GM21529 (cell line): ENCODE data around the gene FBXO46.
A peak's percentile ranks its signal among the peaks of the same experiment; 100 is the strongest.

Experiments used
- ATAC-seq: cut with Tn5 transposase; IDR thresholded peaks from one replicate; pipeline ENCODE4 v1.9.1; 2021; ENCODE audit not compliant: unreplicated experiment

The FBXO46 gene

DNA sequence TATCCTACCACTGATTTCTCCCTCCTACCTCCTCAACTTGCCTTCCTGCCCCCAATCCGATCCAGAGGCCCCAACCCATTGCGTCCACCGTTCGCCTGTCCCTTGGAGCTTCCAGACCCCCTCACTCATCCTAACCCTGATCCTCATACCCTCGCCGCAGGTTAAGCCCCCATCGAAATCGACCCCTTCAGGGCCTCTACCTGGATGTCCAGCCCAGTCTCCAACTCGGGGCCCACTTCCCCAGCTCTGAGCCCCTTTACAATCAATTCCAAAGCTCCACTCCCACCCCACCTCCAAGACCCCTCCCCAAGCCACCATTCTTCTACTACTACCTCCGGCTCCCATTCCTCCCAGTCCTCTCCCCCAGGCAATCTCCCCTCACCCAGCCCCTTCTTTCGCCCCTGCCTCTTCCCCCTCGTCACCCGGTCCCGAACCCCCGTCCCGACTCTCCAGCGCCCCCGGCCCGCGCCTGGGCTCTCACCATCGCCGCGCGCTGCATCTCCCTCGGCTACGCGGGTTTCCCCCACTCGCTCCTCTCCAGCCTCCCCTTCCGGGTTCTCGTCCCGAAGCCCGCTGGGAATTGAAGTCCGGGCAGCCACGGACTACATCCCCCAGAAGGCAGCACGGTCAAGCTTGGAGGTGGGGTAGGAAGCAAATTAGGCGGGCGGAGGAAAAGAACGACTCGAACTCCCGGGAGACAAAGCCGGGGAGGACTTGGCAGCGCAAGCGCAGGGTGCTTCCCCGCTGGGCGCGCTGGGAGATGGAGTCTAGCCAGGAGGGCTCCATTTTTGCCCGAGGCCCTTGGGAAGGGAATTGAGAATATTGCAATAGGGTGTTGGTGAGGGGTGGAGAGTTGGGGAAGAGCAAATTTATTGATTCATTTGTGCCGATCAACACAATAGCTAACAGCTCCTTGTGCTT, at the start of gene FBXO46:
FBXO46 (minus strand) TSS at position 529 of the 921 bp plus-strand sequence. CDS start 17,401 bp downstream, outside the sequence.
- ATAC-seq, result peak; percentile 95

- ATAC-seq, result no peak
Observed at GRCh38 chr19:45780146-45780447, 49.4 kb upstream of the FBXO46 start.

GRCh38 chr19:45779231-45780145, 48.8 kb upstream of the FBXO46 start:
- ATAC-seq, result no peak

DNA sequence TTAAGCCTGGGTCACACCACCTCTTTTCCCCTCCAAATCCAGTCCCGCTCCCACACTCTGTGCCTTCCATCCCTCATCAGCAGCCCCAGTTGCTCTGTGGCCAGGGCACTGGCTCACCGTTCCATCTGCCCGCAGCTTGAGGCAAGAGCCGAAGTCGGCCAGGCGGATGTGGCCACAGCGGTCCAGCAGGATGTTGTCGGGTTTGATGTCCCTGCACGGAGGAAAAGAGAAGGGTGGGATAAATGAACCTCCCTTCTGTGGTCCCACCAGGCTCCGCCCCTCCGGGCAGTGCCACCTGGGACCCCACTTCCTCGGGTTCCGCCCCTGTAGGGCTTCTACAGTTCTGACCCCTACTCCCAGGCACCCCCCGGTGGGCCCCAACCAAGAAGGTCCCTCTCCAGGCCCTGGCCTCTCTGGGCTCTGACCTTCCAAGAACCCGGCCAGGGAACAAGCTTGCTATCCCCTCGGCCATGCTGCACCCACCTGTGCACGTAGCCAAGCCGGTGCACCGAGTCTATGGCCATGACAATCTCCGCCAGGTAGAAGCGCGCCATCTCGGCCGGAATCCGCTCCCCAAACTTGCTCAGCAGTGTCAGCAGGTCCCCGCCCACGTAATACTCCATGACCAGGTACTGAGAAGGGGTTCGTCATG, 47.4 kb upstream of the FBXO46 start:
- no peak for ATAC-seq

DNA sequence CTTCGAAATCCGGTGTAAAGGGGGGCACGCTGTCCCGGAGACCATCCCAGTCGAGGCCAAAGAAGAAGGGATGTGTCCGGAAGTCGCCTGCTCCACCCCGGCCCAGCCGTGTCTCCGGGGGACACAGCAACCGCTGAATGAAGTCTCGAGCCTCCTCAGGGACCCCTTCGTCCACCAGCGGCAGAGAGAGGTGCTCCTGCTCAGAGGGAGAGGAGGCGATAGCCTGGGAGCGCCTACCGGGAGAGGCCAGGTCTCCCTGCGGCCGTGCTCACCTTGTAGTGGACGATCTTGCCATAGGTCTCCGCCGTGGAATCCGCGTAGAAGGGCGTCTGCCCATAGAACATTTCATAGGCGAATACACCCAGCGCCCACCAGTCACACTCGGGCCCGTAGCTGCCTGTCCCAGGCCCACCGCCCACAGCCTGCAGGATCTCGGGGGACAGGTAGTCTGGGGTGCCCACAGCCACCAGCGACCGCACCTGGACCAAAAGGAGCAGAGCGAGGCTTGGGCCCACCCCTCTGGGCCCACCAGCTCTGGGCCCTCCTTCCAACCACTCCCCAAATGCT, 46.8 kb upstream of the FBXO46 start:
- ATAC-seq, result no peak

DNA sequence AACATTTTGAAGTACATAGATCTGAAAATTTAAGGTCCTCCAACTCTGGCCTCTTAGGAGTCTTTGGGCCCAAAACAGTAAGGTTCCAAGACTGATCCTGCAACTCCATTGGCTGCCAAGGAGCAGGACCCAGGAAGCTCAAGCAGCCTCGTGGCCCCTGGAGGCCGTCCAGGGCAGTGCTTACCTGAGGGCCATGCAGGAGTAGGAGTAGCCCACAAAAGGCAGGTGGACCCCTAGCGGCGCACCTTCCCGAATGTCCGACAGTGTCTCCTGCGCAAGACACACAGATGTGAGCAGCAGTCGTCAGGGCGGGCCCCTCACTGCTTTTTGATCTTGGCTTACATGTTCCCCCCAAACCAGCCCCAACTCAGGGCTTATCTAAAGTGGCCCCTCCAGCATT, 44.1 kb upstream of the FBXO46 start:
- ATAC-seq, result no peak

GRCh38 chr19:45773384-45773783, 42.7 kb upstream of the FBXO46 start:
- no peak for ATAC-seq

DNA sequence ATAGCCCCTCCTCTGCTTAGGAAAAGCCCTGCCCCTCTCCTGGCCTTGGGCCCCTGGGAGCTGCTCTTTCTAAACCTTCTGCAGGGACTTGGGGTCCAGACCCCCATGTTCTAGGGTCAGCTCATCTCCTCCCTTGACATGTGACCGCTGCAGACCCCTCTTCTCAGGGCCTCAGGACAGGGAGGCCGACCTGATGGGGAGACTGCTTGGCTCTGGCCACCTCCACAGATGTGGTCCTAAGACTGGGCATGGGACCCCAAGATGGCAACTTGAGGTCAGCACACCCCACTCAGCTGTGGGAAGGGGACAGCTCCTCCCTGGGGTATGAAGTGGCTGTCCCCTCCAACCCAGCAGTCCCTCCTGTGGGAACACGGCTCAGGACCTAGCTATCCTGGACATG, 42.2 kb upstream of the FBXO46 start:
- ATAC-seq, result no peak

DNA sequence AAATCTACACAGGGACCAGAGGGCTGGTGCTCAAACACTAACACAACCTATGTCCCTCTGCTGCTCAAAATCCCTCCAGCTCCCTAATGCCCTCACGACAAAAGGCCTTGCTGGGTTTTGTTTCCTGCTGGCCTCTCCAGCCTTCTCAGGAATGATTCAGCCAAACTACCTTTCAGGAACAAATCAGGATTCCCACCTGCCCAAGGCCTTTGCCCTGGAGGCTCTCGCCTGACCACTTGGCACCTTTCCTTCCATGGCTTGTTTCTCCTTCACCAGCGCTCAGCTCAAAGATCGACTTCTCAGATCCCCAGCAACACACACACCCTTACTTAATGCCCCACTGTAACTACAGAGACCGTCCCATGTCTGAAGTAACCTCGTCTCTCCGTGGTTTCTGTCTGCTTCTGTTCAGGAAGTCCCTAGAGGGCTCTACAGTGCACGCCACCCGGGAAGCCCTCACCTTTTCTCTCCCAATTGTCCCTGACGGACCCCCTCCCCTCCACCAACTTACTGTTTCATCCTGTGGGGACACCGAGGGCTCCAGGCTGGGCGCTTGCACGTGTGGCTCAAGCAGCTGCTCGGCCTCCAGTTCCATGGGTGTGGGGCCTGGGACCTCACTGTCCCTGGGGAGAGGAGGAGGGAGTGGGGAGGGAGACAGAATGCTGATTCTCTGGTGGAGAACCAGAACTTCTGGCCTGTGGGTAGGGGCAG, 41.6 kb upstream of the FBXO46 start:
- no peak for ATAC-seq

GRCh38 chr19:45771311-45771933, 40.7 kb upstream of the FBXO46 start:
- no peak for ATAC-seq

DNA sequence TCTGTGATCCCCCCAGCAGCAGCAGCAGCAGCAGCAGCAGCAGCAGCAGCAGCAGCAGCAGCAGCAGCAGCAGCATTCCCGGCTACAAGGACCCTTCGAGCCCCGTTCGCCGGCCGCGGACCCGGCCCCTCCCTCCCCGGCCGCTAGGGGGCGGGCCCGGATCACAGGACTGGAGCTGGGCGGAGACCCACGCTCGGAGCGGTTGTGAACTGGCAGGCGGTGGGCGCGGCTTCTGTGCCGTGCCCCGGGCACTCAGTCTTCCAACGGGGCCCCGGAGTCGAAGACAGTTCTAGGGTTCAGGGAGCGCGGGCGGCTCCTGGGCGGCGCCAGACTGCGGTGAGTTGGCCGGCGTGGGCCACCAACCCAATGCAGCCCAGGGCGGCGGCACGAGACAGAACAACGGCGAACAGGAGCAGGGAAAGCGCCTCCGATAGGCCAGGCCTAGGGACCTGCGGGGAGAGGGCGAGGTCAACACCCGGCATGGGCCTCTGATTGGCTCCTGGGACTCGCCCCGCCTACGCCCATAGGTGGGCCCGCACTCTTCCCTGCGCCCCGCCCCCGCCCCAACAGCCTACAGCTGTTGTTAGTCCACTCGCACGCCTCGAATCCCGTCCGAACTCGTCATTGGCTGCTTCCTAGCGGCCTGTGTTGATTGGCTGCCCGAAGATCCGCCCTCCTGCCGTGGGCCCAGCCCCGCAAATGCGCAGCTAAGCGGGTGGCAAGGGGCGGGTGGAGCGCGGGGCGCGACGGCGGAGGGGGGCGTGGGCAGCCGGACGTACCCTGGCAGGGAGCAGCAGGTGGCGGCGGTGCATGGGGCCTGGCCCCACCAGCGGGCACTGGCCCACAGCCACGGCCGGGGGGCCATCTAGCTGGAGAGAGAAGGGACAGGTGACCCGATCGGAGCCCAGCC, 39.8 kb upstream of the FBXO46 start:
- peak; percentile 49 for ATAC-seq

- no peak for ATAC-seq
Observed at GRCh38 chr19:45769821-45770191, 39.1 kb upstream of the FBXO46 start.

GRCh38 chr19:45768984-45769782, 38.5 kb upstream of the FBXO46 start, which contains the start of gene SIX5:
TSS of gene SIX5 (minus strand) at chr19:45769252. CDS start at chr19:45768844, 408 bp downstream.
- peak; percentile 51 for ATAC-seq

DNA sequence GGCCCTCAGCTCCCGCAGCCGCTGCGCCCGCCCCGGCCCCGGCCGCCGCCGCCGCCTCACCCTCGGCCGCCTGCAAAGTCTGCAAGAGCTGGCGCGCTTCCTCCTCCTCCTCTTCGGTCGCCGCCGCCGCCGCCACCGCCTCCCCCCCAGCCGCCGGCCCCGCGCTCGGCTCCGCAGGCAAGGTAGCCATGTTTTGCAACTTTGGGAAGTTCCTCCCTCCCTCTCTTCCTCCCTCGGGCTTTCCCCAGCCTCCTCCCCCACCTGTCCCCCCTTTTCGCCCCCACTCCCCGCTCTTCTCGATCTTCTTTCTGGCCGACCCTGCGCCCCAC, 37.9 kb upstream of the FBXO46 start:
- no peak for ATAC-seq

DNA sequence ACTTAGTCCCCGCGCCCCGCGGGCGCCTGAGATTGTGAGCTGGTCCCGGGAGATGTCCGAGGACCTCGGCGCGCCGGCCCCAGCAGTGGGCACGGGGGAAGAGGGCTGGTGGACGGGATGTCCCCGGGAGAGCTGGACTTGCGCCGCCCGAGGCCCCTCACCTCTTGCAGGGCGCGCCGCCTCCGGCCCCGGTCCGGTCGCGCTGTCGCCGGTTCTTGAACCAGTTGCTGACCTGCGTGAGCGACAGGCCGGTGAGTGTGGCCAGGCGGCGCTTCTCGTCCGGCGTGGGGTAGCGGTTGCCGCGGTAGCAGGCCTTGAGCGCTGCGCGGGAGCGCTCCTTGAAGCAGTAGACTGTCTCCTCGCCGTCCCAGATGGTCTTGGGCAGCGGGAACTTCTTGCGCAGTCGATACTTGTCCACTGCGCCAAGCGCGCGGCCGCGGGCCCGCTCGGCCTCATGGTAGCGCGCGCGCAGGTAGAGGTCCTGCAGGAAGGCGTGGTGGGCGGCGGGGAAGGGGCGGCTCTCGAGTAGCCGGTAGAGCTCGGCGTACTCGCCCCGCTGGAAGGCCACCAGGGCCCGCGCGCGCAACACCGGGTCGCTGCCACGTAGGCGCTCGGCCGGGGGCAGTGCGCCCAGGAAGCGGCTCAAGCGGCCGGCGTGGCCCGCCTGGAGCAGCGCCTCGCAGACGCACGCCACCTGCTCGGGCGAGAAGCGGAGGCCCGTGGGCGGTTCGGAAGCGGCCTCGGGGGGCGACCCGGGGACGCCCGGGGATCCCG, 37.4 kb upstream of the FBXO46 start:
- no peak for ATAC-seq

DNA sequence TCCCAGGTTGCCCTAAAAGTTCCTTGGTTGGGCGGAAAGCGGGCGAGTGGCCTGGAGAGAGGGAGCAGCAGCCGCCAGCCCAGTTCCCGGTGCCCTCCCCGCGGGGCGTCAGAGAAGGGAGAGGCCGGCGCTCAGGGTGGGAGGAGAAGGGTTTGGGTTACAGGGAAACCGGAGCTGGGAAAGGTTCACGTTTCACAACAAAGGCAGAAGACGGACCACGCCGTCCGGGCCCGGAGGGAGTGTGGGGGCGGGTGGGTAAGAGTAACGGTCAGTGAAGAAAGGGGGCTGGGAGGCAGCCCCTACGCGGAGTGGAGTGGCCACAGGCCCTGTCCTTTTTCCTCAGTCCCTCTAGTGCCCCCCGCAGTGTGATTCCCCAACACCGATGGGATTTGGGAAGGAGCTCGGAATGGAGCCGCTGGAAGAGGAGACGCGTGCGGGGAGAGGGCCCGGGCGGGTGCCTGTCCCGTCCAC, 36.7 kb upstream of the FBXO46 start:
- ATAC-seq, result no peak

- no peak for ATAC-seq
Observed at GRCh38 chr19:45766869-45767346, 36.2 kb upstream of the FBXO46 start.
